HEK293 (cell line): ENCODE measurements around the gene MPHOSPH8.
A peak's percentile ranks its signal among the peaks of the same experiment; 100 is the strongest.

Experiments
- CTCF ChIA-PET: fragments of 350-600 bp; formaldehyde crosslinking; extraction: SDS; loops from one replicate; lab custom pipeline; 2021; ENCODE audit warnings: antibody characterized with exemption; lab: Yijun Ruan, JAX
- POLR2A ChIA-PET: fragments of 300-600 bp; formaldehyde crosslinking; extraction: SDS; loops from one replicate; lab custom pipeline; 2020; ENCODE audit warnings: antibody characterized with exemption, inconsistent platforms; lab: Yijun Ruan, JAX
- H3K27ac ChIP-seq: fragments of 200-500 bp; sonication (Bioruptor generic); 2 replicates; pipeline ENCODE4 v1.5.1; 2014; ENCODE audit warnings: low read depth, low read length, control low read depth, inconsistent platforms; ENCODE audit errors: extremely low read depth
- H3K36me3 ChIP-seq, 2 experiments: fragments of 200-500 bp in 1 of 2; sonication (Bioruptor generic) in 1 of 2; 1 replicate in 1 of 2; 2 replicates in 1 of 2; pipeline ENCODE4 v1.5.1; 2014 to 2017; ENCODE audit warnings: inconsistent platforms in 2 of 2, low read length in 2 of 2; ENCODE audit not compliant: control insufficient read depth in 2 of 2, insufficient read depth in 1 of 2
- H3K4me1 ChIP-seq: fragments of 200-500 bp; sonication (Bioruptor generic); 2 replicates; pipeline ENCODE4 v1.5.1; 2014; ENCODE audit warnings: mild to moderate bottlenecking, low read length, inconsistent platforms; ENCODE audit not compliant: control insufficient read depth, insufficient read depth
- H3K4me3 ChIP-seq: 2 replicates; pipeline ENCODE4 v1.5.1; 2011; ENCODE audit warnings: low read depth, mild to moderate bottlenecking, control low read depth, low read length, moderate library complexity
- H3K9me3 ChIP-seq: fragments of 200-500 bp; sonication (Bioruptor generic); 2 replicates; pipeline ENCODE4 v1.5.1; 2014; ENCODE audit warnings: low read depth, low read length, inconsistent platforms; ENCODE audit not compliant: control insufficient read depth, insufficient read depth
- GLIS1 ChIP-seq: fragments of 450-650 bp; formaldehyde crosslinking; IDR thresholded peaks from 2 replicates; pipeline ENCODE4 v1.5.1; 2016; ENCODE audit warnings: missing biosample characterization, missing genetic modification characterization
- MEIS1 ChIP-seq: sonication (generic); formaldehyde crosslinking; IDR thresholded peaks from 2 replicates; pipeline ENCODE4 v1.8.1; 2022; ENCODE audit warnings: missing genetic modification reagents, mild to moderate bottlenecking, borderline replicate concordance
- PRDM6 ChIP-seq: fragments of 450-650 bp; formaldehyde crosslinking; IDR thresholded peaks from 2 replicates; pipeline ENCODE4 v1.5.1; 2017; ENCODE audit warnings: missing biosample characterization, missing genetic modification characterization
- SETDB1 ChIP-seq: IDR thresholded peaks from one replicate; pipeline ENCODE4 v1.6.1; 2017; ENCODE audit warnings: mild to moderate bottlenecking, low read length, moderate library complexity, mixed read lengths; ENCODE audit not compliant: insufficient read length
- ZBTB10 ChIP-seq: fragments of 450-650 bp; formaldehyde crosslinking; IDR thresholded peaks from 2 replicates; pipeline ENCODE4 v1.5.1; 2016; ENCODE audit warnings: missing biosample characterization, missing genetic modification characterization
- ZFHX2 ChIP-seq: fragments of 450-650 bp; formaldehyde crosslinking; conservative IDR thresholded peaks from 2 replicates; pipeline ENCODE4 v1.5.1; 2016; ENCODE audit warnings: missing biosample characterization, missing genetic modification characterization
- ZNF202 ChIP-seq: fragments of 450-650 bp; formaldehyde crosslinking; IDR thresholded peaks from 2 replicates; pipeline ENCODE4 v1.5.1; 2016; ENCODE audit warnings: missing biosample characterization, missing genetic modification characterization, borderline replicate concordance
- ZNF280D ChIP-seq: fragments of 450-650 bp; formaldehyde crosslinking; IDR thresholded peaks from 2 replicates; pipeline ENCODE4 v1.5.1; 2016; ENCODE audit warnings: missing biosample characterization, missing genetic modification characterization
- ZNF354C ChIP-seq: fragments of 450-650 bp; formaldehyde crosslinking; IDR thresholded peaks from 2 replicates; pipeline ENCODE4 v1.5.1; 2016; ENCODE audit warnings: missing biosample characterization, missing genetic modification characterization, low read depth, borderline replicate concordance
- ZNF623 ChIP-seq: fragments of 450-650 bp; formaldehyde crosslinking; IDR thresholded peaks from 2 replicates; pipeline ENCODE4 v1.5.1; 2016; ENCODE audit warnings: missing biosample characterization, missing genetic modification characterization
- ZNF654 ChIP-seq: fragments of 450-650 bp; formaldehyde crosslinking; IDR thresholded peaks from 2 replicates; pipeline ENCODE4 v1.5.1; 2016; ENCODE audit warnings: low read depth, missing biosample characterization, missing genetic modification characterization
- ZNF660 ChIP-seq: fragments of 450-650 bp; IDR thresholded peaks from 2 replicates; pipeline ENCODE4 v1.5.1; 2018; ENCODE audit warnings: missing biosample characterization, mild to moderate bottlenecking, missing genetic modification characterization
- ZNF664 ChIP-seq: fragments of 450-650 bp; formaldehyde crosslinking; IDR thresholded peaks from 2 replicates; pipeline ENCODE4 v1.5.1; 2016; ENCODE audit warnings: missing biosample characterization, missing genetic modification characterization
- ZSCAN23 ChIP-seq: fragments of 450-650 bp; formaldehyde crosslinking; IDR thresholded peaks from 2 replicates; pipeline ENCODE4 v1.5.1; 2016; ENCODE audit warnings: missing biosample characterization, missing genetic modification characterization
- TF ChIP-seq, protein P1 (sequence below): fragments of 450-650 bp; formaldehyde crosslinking; IDR thresholded peaks from 2 replicates; pipeline ENCODE4 v1.5.1; 2016; ENCODE audit warnings: missing biosample characterization, missing genetic modification characterization
- TF ChIP-seq, protein P2 (sequence below): fragments of 450-650 bp; formaldehyde crosslinking; IDR thresholded peaks from 2 replicates; pipeline ENCODE4 v1.5.1; 2016; ENCODE audit warnings: missing biosample characterization, missing genetic modification characterization

The MPHOSPH8 gene

GRCh38 chr13:19586904-19587634 is 46.4 kb upstream of the MPHOSPH8 start:
- H3K4me1 ChIP-seq: no peaks in the 10 kb centered on the region
- H3K36me3 ChIP-seq: no peaks in the 10 kb centered on the region
- TF ChIP-seq ZSCAN23 (tag by site-specific recombination) (no peak), SETDB1 (peak; percentile 38)
- POLR2A ChIA-PET: no interaction called here
- no peak overlapping the region for H3K27ac ChIP-seq
- H3K4me3 ChIP-seq: peak overlapping the region; percentile 19
- no peaks in the 10 kb centered on the region for H3K9me3 ChIP-seq
- CTCF ChIA-PET: interaction anchor here (0.6 to 1.1 kb wide), 5 partner anchors 16 to 583 kb away, joined by 3 to 4 read pairs (median 3); no protein-coding TSS in a partner anchor

- no peaks in the 10 kb centered on the region for H3K4me1 ChIP-seq
- ChIA-PET POLR2A (no interaction called here), CTCF (interaction anchor here (0.7 to 1.1 kb wide), 5 partner anchors 15 to 677 kb away, joined by 3 to 4 read pairs (median 3); no protein-coding TSS in a partner anchor)
- no peaks in the 10 kb centered on the region for H3K36me3 ChIP-seq
- no peak overlapping the region for H3K4me3 ChIP-seq
- no peak overlapping the region for H3K27ac ChIP-seq
- TF ChIP-seq ZNF660: 0 out of 2 replicates have a peak, but pooled peaks have one; percentile 14
- TF ChIP-seq ZNF664 (tag by site-specific recombination): peak; percentile 98
- TF ChIP-seq, protein P1, sequence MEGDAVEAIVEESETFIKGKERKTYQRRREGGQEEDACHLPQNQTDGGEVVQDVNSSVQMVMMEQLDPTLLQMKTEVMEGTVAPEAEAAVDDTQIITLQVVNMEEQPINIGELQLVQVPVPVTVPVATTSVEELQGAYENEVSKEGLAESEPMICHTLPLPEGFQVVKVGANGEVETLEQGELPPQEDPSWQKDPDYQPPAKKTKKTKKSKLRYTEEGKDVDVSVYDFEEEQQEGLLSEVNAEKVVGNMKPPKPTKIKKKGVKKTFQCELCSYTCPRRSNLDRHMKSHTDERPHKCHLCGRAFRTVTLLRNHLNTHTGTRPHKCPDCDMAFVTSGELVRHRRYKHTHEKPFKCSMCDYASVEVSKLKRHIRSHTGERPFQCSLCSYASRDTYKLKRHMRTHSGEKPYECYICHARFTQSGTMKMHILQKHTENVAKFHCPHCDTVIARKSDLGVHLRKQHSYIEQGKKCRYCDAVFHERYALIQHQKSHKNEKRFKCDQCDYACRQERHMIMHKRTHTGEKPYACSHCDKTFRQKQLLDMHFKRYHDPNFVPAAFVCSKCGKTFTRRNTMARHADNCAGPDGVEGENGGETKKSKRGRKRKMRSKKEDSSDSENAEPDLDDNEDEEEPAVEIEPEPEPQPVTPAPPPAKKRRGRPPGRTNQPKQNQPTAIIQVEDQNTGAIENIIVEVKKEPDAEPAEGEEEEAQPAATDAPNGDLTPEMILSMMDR: peak; percentile 49
- TF ChIP-seq MEIS1 (CRISPR knock-in tag): no peak
- peak; percentile 74 for TF ChIP-seq ZNF654 (tag by site-specific recombination)
- no peaks in the 10 kb centered on the region for H3K9me3 ChIP-seq
Observed at GRCh38 chr13:19587635-19588300, 45.7 kb upstream of the MPHOSPH8 start.

GRCh38 chr13:19589312-19589711 is 44.1 kb upstream of the MPHOSPH8 start:
- H3K4me1 ChIP-seq: no peaks in the 10 kb centered on the region
- no peaks in the 10 kb centered on the region for H3K36me3 ChIP-seq
- H3K9me3 ChIP-seq: no peaks in the 10 kb centered on the region
- POLR2A ChIA-PET: interaction anchor here (0.6 kb wide), 1 partner anchor 44 kb away, joined by 5 read pairs; the partner anchor contains the start of gene MPHOSPH8
- H3K27ac ChIP-seq: no peak overlapping the region
- CTCF ChIA-PET: interaction anchor here (0.5 to 1.1 kb wide), 5 partner anchors 10 to 619 kb away, joined by 3 to 4 read pairs (median 3); no protein-coding TSS in a partner anchor
- no peak overlapping the region for H3K4me3 ChIP-seq
- no peak for TF ChIP-seq ZBTB10 (tag by site-specific recombination)
- no peak for TF ChIP-seq ZNF623 (tag by site-specific recombination)
- no peak for TF ChIP-seq ZFHX2 (tag by site-specific recombination)
- no peak for TF ChIP-seq GLIS1 (tag by site-specific recombination)
- TF ChIP-seq, protein P2, sequence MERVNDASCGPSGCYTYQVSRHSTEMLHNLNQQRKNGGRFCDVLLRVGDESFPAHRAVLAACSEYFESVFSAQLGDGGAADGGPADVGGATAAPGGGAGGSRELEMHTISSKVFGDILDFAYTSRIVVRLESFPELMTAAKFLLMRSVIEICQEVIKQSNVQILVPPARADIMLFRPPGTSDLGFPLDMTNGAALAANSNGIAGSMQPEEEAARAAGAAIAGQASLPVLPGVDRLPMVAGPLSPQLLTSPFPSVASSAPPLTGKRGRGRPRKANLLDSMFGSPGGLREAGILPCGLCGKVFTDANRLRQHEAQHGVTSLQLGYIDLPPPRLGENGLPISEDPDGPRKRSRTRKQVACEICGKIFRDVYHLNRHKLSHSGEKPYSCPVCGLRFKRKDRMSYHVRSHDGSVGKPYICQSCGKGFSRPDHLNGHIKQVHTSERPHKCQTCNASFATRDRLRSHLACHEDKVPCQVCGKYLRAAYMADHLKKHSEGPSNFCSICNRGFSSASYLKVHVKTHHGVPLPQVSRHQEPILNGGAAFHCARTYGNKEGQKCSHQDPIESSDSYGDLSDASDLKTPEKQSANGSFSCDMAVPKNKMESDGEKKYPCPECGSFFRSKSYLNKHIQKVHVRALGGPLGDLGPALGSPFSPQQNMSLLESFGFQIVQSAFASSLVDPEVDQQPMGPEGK (tag by site-specific recombination): no peak
- TF ChIP-seq ZNF280D (tag by site-specific recombination): no peak
- TF ChIP-seq ZNF354C: no peak
- TF ChIP-seq PRDM6: no peak
- no peak for TF ChIP-seq ZNF202 (tag by site-specific recombination)
